ENCODE measurements around the gene RBP4. TPM values are rescaled to one million over a fixed set of nuclear protein-coding genes. Genes with fewer than 3 reads are reported as not detected.

Gene RBP4
- total RNA-seq, 1 donor from 2014 or later: not detected

DNA sequence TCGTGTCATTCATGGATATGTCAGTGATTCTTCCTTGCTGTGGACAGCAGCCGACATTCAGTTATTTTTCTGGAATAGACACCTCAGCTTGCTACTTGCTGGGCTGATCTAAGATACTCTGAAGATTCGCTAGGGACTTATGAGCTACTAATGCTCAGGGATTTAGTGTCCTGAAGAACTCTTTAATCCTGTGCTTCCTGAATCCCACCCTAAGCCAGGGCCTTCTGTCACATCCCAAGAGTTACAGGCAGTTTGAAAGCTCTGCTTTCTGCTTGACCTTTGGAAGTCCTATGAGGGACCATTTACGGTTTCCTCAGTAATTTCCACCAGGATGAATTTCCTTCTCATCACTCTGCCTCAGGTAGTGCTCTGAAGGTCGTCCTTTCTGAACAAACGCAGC lies 11.3 kb upstream of the RBP4 start, which contains the start of gene PDE6C:
PDE6C (plus strand) TSS at position 227 of the 400 bp plus-strand sequence. CDS start 189 bp downstream, outside the sequence.
- H3K27ac Mint-ChIP-seq (ENCODE audit: unreplicated experiment): no peak within 1 kb of the TSS
- H3K9me3 Mint-ChIP-seq: no peaks in the 10 kb centered on the region
- peaks cover 7% of the 10 kb centered on the region for H3K27me3 Mint-ChIP-seq (ENCODE audit: low read depth)
- no peak for DNase-seq (ENCODE audit: low read depth, low spot score)
- TF ChIP-seq, protein P1, sequence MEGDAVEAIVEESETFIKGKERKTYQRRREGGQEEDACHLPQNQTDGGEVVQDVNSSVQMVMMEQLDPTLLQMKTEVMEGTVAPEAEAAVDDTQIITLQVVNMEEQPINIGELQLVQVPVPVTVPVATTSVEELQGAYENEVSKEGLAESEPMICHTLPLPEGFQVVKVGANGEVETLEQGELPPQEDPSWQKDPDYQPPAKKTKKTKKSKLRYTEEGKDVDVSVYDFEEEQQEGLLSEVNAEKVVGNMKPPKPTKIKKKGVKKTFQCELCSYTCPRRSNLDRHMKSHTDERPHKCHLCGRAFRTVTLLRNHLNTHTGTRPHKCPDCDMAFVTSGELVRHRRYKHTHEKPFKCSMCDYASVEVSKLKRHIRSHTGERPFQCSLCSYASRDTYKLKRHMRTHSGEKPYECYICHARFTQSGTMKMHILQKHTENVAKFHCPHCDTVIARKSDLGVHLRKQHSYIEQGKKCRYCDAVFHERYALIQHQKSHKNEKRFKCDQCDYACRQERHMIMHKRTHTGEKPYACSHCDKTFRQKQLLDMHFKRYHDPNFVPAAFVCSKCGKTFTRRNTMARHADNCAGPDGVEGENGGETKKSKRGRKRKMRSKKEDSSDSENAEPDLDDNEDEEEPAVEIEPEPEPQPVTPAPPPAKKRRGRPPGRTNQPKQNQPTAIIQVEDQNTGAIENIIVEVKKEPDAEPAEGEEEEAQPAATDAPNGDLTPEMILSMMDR (conservative IDR thresholded peaks at IDR 0.05): no peak
- H3K36me3 Mint-ChIP-seq (ENCODE audit: low read depth): no peaks in the 10 kb centered on the region
- no peak within 1 kb of the TSS for H3K4me3 Mint-ChIP-seq
- no peaks in the 10 kb centered on the region for H3K4me1 Mint-ChIP-seq

DNA sequence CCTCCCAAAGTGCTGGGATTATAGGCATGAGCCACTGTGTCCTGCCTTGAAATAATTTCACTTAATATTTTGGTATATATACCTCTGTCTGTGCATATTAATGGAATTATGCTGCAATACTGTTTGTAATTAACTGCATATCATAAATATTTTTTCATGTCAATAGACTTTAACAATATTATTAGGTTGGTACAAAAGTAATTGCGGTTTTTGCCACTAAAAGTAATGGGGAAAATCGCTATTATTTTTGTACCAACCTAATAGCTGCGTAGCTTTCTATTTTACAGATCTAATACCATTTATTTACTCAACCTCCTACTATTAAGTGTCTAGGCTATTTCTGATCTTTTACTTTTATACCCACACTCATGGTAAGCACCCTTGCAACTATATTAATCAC lies 7.4 kb upstream of the RBP4 start:
- TF ChIP-seq, protein P1 (conservative IDR thresholded peaks at IDR 0.05): no peak
- Mint-ChIP-seq H3K9me3 (no peaks in the 10 kb centered on the region), H3K27ac (ENCODE audit: unreplicated experiment) (no peak overlapping the region), H3K27me3 (ENCODE audit: low read depth) (peaks cover 36% of the 10 kb centered on the region), H3K4me1 (no peaks in the 10 kb centered on the region), H3K4me3 (no peak overlapping the region), H3K36me3 (ENCODE audit: low read depth) (no peaks in the 10 kb centered on the region)
- no peak for DNase-seq (ENCODE audit: low read depth, low spot score)

DNA sequence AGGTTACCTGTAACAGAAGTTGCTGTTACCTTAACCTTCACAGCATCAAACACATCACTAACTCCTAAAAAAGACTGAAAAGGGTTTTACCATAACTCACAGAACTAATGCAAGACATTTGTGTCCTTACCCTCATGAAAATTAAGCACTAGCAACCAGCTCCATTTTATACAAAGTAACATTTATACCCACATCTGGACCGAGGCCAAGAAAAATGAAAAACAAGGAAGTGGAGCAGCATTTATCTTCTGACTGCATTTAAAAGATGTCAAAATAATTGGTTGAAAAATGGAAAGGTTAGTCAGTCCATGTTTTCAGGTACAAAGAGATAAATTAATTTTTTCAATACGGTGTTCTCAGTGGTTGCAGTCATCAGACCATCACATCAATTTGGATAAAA lies 3.1 kb upstream of the RBP4 start:
- Mint-ChIP-seq H3K4me3 (no peak overlapping the region), H3K27ac (ENCODE audit: unreplicated experiment) (no peak overlapping the region), H3K4me1 (peaks cover 4% of the 10 kb centered on the region), H3K9me3 (no peaks in the 10 kb centered on the region), H3K36me3 (ENCODE audit: low read depth) (no peaks in the 10 kb centered on the region), H3K27me3 (ENCODE audit: low read depth) (peaks cover 77% of the 10 kb centered on the region)
- DNase-seq (ENCODE audit: low read depth, low spot score): no peak
- TF ChIP-seq, protein P1 (conservative IDR thresholded peaks at IDR 0.05): no peak

DNA sequence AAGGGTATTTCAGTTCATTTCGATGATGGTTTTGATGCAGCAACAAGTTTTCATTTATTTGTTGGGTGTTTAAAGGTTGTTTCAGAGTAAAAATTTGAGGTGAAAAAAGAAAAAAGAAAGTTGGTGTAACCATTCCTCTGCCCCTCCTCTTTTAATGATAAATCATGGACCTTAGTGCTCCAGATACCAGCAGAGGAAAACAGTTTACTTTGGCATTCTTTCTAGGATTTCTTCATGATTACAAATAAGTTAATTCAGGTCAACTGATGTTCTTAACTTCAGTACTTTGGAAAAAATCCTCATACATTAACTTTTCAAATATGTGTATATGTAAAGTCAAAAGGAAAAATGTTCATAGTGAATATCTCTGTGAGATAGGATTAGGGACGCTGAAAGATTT lies 2.0 kb upstream of the RBP4 start:
- TF ChIP-seq, protein P1 (conservative IDR thresholded peaks at IDR 0.05): no peak
- Mint-ChIP-seq H3K4me1 (peaks cover 4% of the 10 kb centered on the region), H3K36me3 (ENCODE audit: low read depth) (no peaks in the 10 kb centered on the region), H3K4me3 (no peak overlapping the region), H3K27me3 (ENCODE audit: low read depth) (peaks cover 79% of the 10 kb centered on the region), H3K9me3 (no peaks in the 10 kb centered on the region), H3K27ac (ENCODE audit: unreplicated experiment) (no peak overlapping the region)
- no peak for DNase-seq (ENCODE audit: low read depth, low spot score)

DNA sequence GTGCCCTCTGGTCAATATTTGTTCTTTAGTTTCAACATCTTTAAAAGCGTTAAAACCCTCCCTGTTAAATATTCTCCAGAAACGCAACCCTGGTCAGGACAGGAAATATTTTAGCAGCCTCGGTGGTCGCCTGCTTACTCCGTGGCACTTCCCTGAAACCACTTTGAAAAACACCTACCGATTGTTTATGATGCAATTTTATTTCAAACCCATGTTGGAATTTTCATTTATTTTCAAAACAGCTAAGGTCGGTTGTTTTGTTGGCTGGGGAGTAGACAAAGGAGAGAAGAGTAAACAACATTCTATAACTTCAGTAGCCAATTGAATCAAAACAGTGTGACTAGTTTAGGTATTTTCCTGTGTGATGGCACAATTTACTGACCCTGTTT lies 733 bp upstream of the RBP4 start:
- peaks cover 81% of the 10 kb centered on the region for H3K27me3 Mint-ChIP-seq (ENCODE audit: low read depth)
- H3K9me3 Mint-ChIP-seq: no peaks in the 10 kb centered on the region
- H3K4me1 Mint-ChIP-seq: peaks cover 4% of the 10 kb centered on the region
- H3K27ac Mint-ChIP-seq (ENCODE audit: unreplicated experiment): no peak overlapping the region
- H3K36me3 Mint-ChIP-seq (ENCODE audit: low read depth): no peaks in the 10 kb centered on the region
- H3K4me3 Mint-ChIP-seq: peak overlapping the region; percentile 61
- DNase-seq (ENCODE audit: low read depth, low spot score): no peak
- TF ChIP-seq, protein P1 (conservative IDR thresholded peaks at IDR 0.05): no peak

All from neural crest cell (in vitro differentiated cells).